Adrenal gland (tissue), 5 donors: ENCODE results near the gene DYNLRB2.

Experiments
- POLR2A ChIP-seq, 2 donors: fragments of 450-650 bp; IDR thresholded peaks; one replicate each; pipeline ENCODE4 v1.6.1; 2017; ENCODE audit warnings: antibody characterized with exemption in 2 of 2, mild to moderate bottlenecking in 2 of 2, moderate library complexity in 1 of 2
- TF ChIP-seq, protein P1 (sequence below), 6 experiments: fragments of 450-650 bp in 4 of 6; fragments of 200-600 bp in 2 of 6; sonication (generic) in 1 of 6; IDR thresholded peaks; 1 replicate in 5 of 6; 2 replicates in 1 of 6; pipeline versions ENCODE4 v1.5.1 to v1.8.0; 2016 to 2021; ENCODE audit warnings: antibody characterized with exemption in 6 of 6, mild to moderate bottlenecking in 2 of 6, moderate library complexity in 1 of 6
- donor health status: DM: no; HTN: no; CAD: no.

DNA sequence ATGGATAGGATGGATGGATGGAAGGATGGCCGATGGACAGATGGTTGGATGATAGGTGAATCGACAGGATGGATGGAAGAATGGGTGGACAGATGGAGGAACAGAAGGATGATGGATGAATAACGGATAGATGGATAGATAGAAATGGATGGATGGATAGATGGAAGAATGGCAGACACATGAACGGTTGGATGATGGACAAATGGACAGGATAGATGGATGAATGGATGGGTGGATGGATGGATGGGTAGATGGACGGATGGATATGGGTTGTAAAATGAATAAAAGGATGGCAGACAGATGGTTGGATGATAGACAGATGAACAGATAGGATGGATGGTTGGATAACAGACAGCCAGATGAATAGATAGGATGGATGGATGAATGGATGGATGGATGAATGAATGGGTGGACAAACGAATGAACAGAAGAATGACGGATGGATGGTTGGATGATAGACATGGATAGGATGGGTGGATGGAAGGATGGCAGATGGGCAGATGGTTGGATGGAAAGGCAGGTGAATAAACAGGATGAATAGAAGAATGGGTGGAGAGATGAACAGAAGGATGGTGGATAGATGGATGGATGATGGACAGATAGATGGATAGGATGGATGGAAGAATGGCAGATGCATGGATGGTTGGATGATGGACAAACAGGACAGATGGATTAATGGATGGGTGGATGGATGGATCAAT is 55.9 kb downstream of the DYNLRB2 start:
- TF ChIP-seq, protein P1, sequence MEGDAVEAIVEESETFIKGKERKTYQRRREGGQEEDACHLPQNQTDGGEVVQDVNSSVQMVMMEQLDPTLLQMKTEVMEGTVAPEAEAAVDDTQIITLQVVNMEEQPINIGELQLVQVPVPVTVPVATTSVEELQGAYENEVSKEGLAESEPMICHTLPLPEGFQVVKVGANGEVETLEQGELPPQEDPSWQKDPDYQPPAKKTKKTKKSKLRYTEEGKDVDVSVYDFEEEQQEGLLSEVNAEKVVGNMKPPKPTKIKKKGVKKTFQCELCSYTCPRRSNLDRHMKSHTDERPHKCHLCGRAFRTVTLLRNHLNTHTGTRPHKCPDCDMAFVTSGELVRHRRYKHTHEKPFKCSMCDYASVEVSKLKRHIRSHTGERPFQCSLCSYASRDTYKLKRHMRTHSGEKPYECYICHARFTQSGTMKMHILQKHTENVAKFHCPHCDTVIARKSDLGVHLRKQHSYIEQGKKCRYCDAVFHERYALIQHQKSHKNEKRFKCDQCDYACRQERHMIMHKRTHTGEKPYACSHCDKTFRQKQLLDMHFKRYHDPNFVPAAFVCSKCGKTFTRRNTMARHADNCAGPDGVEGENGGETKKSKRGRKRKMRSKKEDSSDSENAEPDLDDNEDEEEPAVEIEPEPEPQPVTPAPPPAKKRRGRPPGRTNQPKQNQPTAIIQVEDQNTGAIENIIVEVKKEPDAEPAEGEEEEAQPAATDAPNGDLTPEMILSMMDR (IDR thresholded peaks at IDR 0.05) = no peak
- TF ChIP-seq POLR2A (IDR thresholded peaks at IDR 0.05) = no peak
